Measurements from ENCODE around the gene NLE1. TPM values are rescaled to one million over a fixed set of nuclear protein-coding genes. Genes with fewer than 3 reads are reported as not detected.
"Not testable (repeated sequence)": the region's sequence is repeated elsewhere in the genome, so short reads cannot be mapped to it uniquely, and the experiment has no call there.

The NLE1 gene
- polyA plus RNA-seq, 1 donor: 14.1 TPM

DNA sequence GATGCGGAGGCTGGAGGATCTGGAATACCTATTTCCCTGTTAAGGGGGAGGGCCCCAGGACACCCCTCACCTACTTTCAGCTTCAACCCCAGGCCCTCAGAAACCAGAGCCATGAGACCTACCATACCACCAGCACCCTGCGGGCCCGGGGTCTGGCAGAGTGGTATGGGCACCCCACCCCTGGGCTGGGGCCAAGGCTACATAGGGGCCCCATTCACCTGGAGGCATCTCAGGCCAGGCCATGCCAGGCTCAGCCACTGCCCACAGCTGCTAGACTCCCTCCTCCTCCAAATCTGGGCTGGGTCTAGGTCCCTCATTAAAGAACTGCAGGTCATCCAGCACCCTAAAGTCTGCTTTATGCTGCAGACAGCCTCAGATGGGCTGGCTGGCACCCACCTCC is 11.7 kb downstream of the NLE1 start:
- no peak overlapping the region for H3K4me3 ChIP-seq (ENCODE audit: low read length)
- H3K27me3 ChIP-seq (ENCODE audit: control insufficient read depth, insufficient read depth, low read length): no peaks in the 10 kb centered on the region
- no peak overlapping the region for H3K27ac ChIP-seq (ENCODE audit: low read length)
- no peaks in the 10 kb centered on the region for H3K4me1 ChIP-seq (ENCODE audit: control insufficient read depth, insufficient read depth, low read length)
- peaks cover 47% of the 10 kb centered on the region for H3K36me3 ChIP-seq (ENCODE audit: control insufficient read depth, insufficient read depth, low read length)
- H3K9me3 ChIP-seq (ENCODE audit: control insufficient read depth, low read depth, low read length): no peaks in the 10 kb centered on the region
- DNase-seq: no peak
- WGBS (ENCODE audit: insufficient coverage, low lambda C conversion rate): no CpG with 5 or more reads among the region's 3 CpGs

GRCh38 chr17:35129973-35130351 is 12.1 kb downstream of the NLE1 start:
- no peak for DNase-seq
- Histone ChIP-seq H3K4me3 (ENCODE audit: low read length) (no peak overlapping the region), H3K4me1 (ENCODE audit: control insufficient read depth, insufficient read depth, low read length) (no peaks in the 10 kb centered on the region), H3K9me3 (ENCODE audit: control insufficient read depth, low read depth, low read length) (no peaks in the 10 kb centered on the region), H3K36me3 (ENCODE audit: control insufficient read depth, insufficient read depth, low read length) (peaks cover 43% of the 10 kb centered on the region), H3K27ac (ENCODE audit: low read length) (no peak overlapping the region), H3K27me3 (ENCODE audit: control insufficient read depth, insufficient read depth, low read length) (no peaks in the 10 kb centered on the region)
- no CpG with 5 or more reads among the region's 5 CpGs for WGBS (ENCODE audit: insufficient coverage, low lambda C conversion rate)

DNA sequence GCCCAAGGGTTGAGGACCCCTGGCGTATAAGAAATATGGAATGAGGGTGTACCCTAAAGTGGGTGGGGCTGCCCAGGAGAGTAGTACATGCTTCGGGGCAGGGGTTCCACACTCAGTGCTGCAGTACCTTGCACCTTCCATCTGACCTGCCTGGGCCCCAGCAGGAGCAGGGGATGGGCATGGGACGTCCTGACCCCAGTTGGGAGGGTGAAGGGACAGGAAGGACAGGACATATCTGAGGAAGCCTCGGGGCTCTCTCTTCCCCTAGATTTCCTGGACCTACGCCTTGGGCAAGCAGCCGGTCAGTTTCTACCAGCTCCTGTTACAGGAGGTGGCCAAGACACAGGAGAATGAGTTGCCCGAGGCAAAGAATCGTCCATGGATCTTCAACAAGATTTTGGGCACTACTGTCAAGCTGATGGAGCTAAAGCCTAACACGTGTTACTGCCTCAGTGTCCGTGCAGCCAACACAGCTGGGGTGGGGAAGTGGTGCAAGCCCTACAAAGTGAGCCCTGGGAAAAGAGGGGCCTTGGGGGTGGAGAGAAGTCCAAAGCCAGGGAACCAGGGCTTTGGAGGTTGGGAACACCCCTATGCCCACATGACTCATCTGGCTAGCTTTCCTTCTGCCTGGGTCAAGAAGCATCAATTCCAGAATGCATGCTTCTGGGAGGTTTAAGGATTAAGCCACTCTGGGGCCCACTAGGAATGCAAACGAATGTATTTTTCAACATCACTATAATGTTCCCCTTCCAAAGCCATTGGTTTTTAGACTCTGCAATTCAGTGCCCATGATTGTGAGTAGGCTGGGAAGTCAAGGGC is 12.7 kb downstream of the NLE1 start:
- Histone ChIP-seq H3K27me3 (ENCODE audit: control insufficient read depth, insufficient read depth, low read length) (no peaks in the 10 kb centered on the region), H3K4me3 (ENCODE audit: low read length) (no peak overlapping the region), H3K27ac (ENCODE audit: low read length) (no peak overlapping the region), H3K9me3 (ENCODE audit: control insufficient read depth, low read depth, low read length) (no peaks in the 10 kb centered on the region), H3K36me3 (ENCODE audit: control insufficient read depth, insufficient read depth, low read length) (peaks cover 37% of the 10 kb centered on the region), H3K4me1 (ENCODE audit: control insufficient read depth, insufficient read depth, low read length) (no peaks in the 10 kb centered on the region)
- DNase-seq: no peak
- WGBS (ENCODE audit: insufficient coverage, low lambda C conversion rate): no CpG with 5 or more reads among the region's 11 CpGs

DNA sequence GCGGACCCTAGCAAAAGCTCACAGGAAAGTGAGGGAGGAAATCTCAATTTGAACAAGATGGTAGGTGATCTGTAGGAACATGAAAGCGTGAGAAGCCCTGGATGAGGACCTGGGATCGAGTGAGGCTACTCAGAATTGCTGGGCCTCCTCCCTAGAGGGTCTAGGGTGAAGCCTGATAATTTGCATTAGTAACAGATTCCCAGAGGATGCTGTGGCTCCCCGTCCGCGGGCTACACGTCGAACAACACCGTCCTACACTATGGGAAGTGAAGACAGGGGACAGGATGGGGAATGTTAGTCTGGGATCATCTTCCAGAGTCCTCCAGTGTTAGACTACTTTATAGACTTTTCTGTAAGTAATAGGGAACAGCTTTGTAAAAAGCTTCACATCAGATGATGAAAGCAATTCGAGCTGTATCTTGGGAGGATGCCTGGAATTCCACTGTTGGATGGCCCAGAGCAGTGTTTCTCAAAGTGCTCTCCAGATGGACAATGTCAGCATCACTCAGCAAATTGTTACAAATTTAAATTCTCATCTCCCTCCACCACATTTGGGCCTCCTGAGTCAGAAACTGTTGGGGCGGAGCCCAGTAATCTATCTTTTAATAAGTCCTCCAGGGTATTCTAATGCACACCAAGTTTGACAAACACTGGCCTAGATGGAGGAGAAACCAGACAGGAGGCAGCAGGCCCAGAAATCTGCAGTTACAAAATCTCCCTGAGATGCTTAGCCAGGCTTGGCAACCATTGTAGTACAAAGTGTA is 14.2 kb downstream of the NLE1 start:
- Histone ChIP-seq H3K4me1 (ENCODE audit: control insufficient read depth, insufficient read depth, low read length) (no peaks in the 10 kb centered on the region), H3K36me3 (ENCODE audit: control insufficient read depth, insufficient read depth, low read length) (peaks cover 23% of the 10 kb centered on the region), H3K9me3 (ENCODE audit: control insufficient read depth, low read depth, low read length) (no peaks in the 10 kb centered on the region), H3K27me3 (ENCODE audit: control insufficient read depth, insufficient read depth, low read length) (no peaks in the 10 kb centered on the region), H3K4me3 (ENCODE audit: low read length) (no peak overlapping the region), H3K27ac (ENCODE audit: low read length) (no peak overlapping the region)
- no CpG with 5 or more reads among the region's 11 CpGs for WGBS (ENCODE audit: insufficient coverage, low lambda C conversion rate)
- DNase-seq: no peak

- no peaks in the 10 kb centered on the region for H3K36me3 ChIP-seq (ENCODE audit: control insufficient read depth, insufficient read depth, low read length)
- no peak within 1 kb of the TSS for H3K27ac ChIP-seq (ENCODE audit: low read length)
- DNase-seq: no peak
- H3K9me3 ChIP-seq (ENCODE audit: control insufficient read depth, low read depth, low read length): no peaks in the 10 kb centered on the region
- peaks cover 2% of the 10 kb centered on the region for H3K4me1 ChIP-seq (ENCODE audit: control insufficient read depth, insufficient read depth, low read length)
- WGBS (ENCODE audit: insufficient coverage, low lambda C conversion rate): no CpG with 5 or more reads among the region's 3 CpGs
- H3K4me3 ChIP-seq (ENCODE audit: low read length): no peak within 1 kb of the TSS
- H3K27me3 ChIP-seq (ENCODE audit: control insufficient read depth, insufficient read depth, low read length): no peaks in the 10 kb centered on the region
Observed at GRCh38 chr17:35121315-35121714, 20.8 kb downstream of the NLE1 start, which contains the start of gene FNDC8. Gene FNDC8 (plus strand): TSS chr17:35121615. CDS start chr17:35121694, 79 bp downstream.

GRCh38 chr17:35119370-35120165 is 22.5 kb downstream of the NLE1 start, which contains the start of gene RAD51D:
Gene RAD51D (minus strand): TSS chr17:35119860. CDS start chr17:35119613, 247 bp downstream.
- H3K4me3 ChIP-seq (ENCODE audit: low read length): peak within 1 kb of the TSS; percentile 89
- H3K36me3 ChIP-seq (ENCODE audit: control insufficient read depth, insufficient read depth, low read length): no peaks in the 10 kb centered on the region
- H3K9me3 ChIP-seq (ENCODE audit: control insufficient read depth, low read depth, low read length): no peaks in the 10 kb centered on the region
- H3K4me1 ChIP-seq (ENCODE audit: control insufficient read depth, insufficient read depth, low read length): peaks cover 2% of the 10 kb centered on the region
- H3K27me3 ChIP-seq (ENCODE audit: control insufficient read depth, insufficient read depth, low read length): no peaks in the 10 kb centered on the region
- no CpG with 5 or more reads among the region's 72 CpGs for WGBS (ENCODE audit: insufficient coverage, low lambda C conversion rate)
- H3K27ac ChIP-seq (ENCODE audit: low read length): peak within 1 kb of the TSS; percentile 29
- peak; percentile 76 to 91 for DNase-seq

DNA sequence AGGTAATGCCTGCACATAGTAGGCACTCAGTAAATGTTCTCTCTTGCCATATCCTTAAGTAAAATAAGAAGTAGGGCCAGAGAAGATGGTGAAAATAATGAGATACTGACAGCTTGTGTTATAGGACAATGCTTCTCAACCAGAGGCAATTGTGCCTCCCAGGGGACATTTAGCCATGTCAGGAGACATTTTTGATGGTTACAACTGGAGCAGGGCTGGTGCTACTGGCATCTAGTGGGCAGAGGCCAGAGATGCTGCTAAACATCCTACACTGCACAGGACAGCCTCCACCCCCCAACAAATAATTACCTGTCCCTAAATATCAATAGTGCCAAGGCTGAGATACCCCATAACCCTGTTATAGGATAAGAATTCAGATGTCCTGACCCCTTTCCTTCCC is 24.1 kb downstream of the NLE1 start:
- Histone ChIP-seq H3K4me3 (ENCODE audit: low read length) (no peak overlapping the region), H3K9me3 (ENCODE audit: control insufficient read depth, low read depth, low read length) (no peaks in the 10 kb centered on the region), H3K27me3 (ENCODE audit: control insufficient read depth, insufficient read depth, low read length) (no peaks in the 10 kb centered on the region), H3K36me3 (ENCODE audit: control insufficient read depth, insufficient read depth, low read length) (no peaks in the 10 kb centered on the region), H3K4me1 (ENCODE audit: control insufficient read depth, insufficient read depth, low read length) (peaks cover 2% of the 10 kb centered on the region), H3K27ac (ENCODE audit: low read length) (no peak overlapping the region)
- no peak for DNase-seq

- Histone ChIP-seq H3K27me3 (ENCODE audit: control insufficient read depth, insufficient read depth, low read length) (no peaks in the 10 kb centered on the region), H3K36me3 (ENCODE audit: control insufficient read depth, insufficient read depth, low read length) (no peaks in the 10 kb centered on the region), H3K4me3 (ENCODE audit: low read length) (no peak overlapping the region), H3K27ac (ENCODE audit: low read length) (no peak overlapping the region), H3K9me3 (ENCODE audit: control insufficient read depth, low read depth, low read length) (no peaks in the 10 kb centered on the region), H3K4me1 (ENCODE audit: control insufficient read depth, insufficient read depth, low read length) (peaks cover 2% of the 10 kb centered on the region)
- WGBS (ENCODE audit: insufficient coverage, low lambda C conversion rate): 40% methylated on average over 1 of the region's 12 CpGs
- DNase-seq: no peak
Observed at GRCh38 chr17:35116845-35117244, 25.3 kb downstream of the NLE1 start.

- H3K4me1 ChIP-seq (ENCODE audit: control insufficient read depth, insufficient read depth, low read length); H3K27ac ChIP-seq (ENCODE audit: low read length); DNase-seq; H3K27me3 ChIP-seq (ENCODE audit: control insufficient read depth, insufficient read depth, low read length); H3K4me3 ChIP-seq (ENCODE audit: low read length); H3K9me3 ChIP-seq (ENCODE audit: control insufficient read depth, low read depth, low read length): not testable (repeated sequence)
- peaks cover 14% of the 10 kb centered on the region for H3K36me3 ChIP-seq (ENCODE audit: control insufficient read depth, insufficient read depth, low read length)
- WGBS (ENCODE audit: insufficient coverage, low lambda C conversion rate): no CpG with 5 or more reads among the region's 17 CpGs
Observed at GRCh38 chr17:35110791-35111190, 31.3 kb downstream of the NLE1 start.

GRCh38 chr17:35104844-35105450 is 37.2 kb downstream of the NLE1 start:
- Histone ChIP-seq H3K36me3 (ENCODE audit: control insufficient read depth, insufficient read depth, low read length) (peaks cover 44% of the 10 kb centered on the region), H3K4me3 (ENCODE audit: low read length) (no peak overlapping the region), H3K27ac (ENCODE audit: low read length) (no peak overlapping the region), H3K9me3 (ENCODE audit: control insufficient read depth, low read depth, low read length) (no peaks in the 10 kb centered on the region), H3K27me3 (ENCODE audit: control insufficient read depth, insufficient read depth, low read length) (no peaks in the 10 kb centered on the region), H3K4me1 (ENCODE audit: control insufficient read depth, insufficient read depth, low read length) (no peaks in the 10 kb centered on the region)
- no peak for DNase-seq
- WGBS (ENCODE audit: insufficient coverage, low lambda C conversion rate): no CpG with 5 or more reads among the region's 5 CpGs

All from large intestine (tissue), 3 donors.